NCI-H82 treated with DMSO at 0.1 percent for 48 hours (cell line): ENCODE measurements around the gene RNF157.

Experiments
- DNase-seq: peaks from one replicate; lab custom pipeline; 2025; ENCODE audit not compliant: unreplicated experiment; lab: John Stamatoyannopoulos, UW

Gene RNF157

GRCh38 chr17:76095943-76096342 lies 144.3 kb downstream of the RNF157 start:
- no peak for DNase-seq

GRCh38 chr17:76094046-76094445 lies 146.2 kb downstream of the RNF157 start:
- DNase-seq = no peak

- no peak for DNase-seq
Measured at GRCh38 chr17:76092526-76093413, 147.5 kb downstream of the RNF157 start.
